Activated CD4-positive, alpha-beta T cell treated with anti-CD3 and anti-CD28 coated beads, Interleukin-2, amount 50 U/mL, for 48 hours (primary cell): ENCODE data around the gene ATG2B.
"Not testable (repeated sequence)": the region's sequence is repeated elsewhere in the genome, so short reads cannot be mapped to it uniquely, and the experiment has no call there.

Experiments used
- DNase-seq, 2 experiments: peaks; one replicate each; pipeline ENCODE4 v3.0.0-alpha.2; 2020

The ATG2B gene

DNA sequence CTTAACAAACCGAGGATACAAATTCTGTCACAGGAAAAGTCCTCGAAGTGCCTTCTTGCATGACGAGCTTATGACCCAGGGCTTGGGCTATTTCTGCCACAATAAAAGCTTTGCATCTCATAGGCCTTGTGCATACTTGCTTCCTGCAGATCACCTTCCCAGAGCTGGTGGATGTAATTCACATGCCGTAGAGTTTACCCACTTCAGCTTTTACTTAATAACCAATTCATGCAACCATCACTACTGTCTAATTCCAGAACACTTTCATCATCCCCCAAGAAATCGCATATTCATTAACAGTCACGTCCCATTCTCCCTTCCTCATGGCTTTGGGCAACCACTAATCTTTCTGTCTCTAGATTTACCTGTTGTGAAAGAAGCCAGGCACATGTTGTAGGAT lies 116.1 kb downstream of the ATG2B start:
- DNase-seq: no peak

DNA sequence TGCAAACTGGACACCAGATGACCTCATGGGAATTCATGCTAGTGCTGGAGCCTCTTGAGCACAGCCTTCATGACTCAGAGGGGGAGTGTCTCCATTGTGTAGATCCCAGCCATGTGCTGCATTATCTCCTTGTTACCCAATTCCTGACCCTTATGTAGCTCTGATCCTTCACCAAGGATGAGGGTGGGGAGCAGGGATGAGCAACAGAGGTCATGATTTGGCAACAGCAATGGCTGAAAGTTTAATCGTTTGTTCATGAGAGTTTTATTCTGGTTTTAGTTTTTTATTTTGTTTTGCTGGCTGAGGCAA lies 116.6 kb downstream of the ATG2B start:
- DNase-seq: no peak

DNA sequence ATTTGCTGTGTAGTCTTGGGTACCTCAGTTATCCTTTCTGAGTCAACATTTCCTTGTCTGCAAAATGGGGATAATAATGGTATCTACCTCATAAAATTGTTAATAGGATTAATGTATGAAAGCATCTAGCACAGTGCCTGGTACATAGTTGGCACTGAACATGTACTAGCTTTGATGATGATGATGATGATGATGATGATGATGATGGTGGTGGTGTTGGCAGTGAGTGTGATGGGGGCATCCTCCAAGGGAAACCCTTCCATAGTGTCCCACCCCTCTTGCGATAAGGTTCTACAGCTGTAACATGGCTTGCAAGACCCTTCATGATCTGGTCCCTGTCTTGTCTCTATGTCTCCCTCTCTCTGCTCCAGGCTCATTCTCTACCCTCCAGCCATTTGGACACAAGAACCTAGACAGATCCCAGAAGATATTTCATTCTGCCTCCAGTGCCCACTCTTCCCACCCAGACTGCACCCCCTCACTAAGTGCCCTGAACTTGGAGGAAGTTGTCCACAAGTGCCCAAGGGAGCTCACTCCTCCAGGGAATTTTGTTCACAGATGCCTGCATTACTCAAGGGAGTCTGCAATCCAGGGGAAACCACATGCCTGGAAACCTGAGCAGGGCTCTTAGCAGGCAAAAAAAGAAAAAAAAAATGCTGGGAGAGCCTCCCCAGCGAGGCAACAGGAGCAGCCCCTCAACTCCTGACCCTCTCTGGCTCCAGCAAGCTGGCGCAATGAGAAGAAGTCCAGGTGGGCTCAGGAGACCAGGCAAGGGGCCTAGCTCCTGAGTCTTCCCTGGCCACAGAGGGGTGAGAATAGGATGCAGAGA lies 117.2 kb downstream of the ATG2B start:
- no peak for DNase-seq

DNA sequence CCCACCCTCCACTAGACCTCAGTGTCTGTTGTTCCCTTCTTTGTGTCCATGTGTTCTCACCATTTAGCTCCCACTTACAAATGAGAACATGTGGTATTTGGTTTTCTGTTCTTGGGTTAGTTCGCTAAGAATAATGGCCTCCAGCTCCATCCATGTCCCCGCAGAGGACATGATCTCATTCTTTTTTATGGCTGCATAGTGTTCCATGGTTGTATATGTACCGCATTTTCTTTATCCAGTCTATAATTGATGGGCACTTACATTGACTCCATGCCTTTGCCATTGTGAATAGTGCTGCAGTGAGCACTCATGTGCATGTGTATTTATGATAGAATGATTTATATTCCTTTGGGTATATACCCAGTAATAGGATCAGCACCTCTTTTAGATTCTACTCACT lies 118.1 kb downstream of the ATG2B start:
- DNase-seq: not testable (repeated sequence)

DNA sequence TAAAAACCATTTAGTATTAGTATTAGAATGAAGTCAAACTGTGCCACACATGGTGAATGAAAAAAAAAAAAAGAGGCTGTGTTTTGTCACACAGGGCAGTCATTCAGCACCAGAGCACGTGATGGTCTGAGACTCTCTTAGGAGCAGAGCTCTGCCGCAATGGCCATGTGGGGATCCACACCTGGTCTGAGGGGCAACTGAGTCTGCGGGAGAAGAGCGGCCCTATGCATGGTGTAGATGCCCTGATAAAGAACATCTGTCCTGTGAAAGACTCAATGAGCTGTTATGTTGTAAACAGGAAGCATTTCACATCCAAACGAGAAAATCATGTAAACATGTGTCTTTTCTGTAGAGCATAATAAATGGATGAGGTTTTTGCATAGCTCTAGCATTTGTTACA lies 119.4 kb downstream of the ATG2B start:
- no peak for DNase-seq

DNA sequence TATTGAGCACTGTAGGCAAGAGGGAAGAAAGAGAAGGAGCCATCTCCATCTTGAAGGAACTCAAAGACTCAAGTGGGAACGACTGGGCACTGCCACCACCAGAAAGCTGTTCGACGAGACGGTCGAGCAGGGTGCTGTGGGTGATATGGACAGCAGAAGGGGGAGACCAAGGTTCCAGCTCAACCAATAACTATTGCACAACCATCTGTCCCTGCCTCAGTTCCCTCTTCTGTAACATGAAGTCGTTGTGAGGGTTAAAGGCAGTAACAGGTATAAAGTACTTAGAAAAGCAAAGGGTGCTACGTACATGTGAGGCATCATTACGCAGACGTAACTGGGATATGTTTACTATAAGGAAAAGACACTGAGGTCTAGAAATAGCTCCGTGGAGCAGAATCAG lies 121.0 kb downstream of the ATG2B start:
- DNase-seq: no peak

DNA sequence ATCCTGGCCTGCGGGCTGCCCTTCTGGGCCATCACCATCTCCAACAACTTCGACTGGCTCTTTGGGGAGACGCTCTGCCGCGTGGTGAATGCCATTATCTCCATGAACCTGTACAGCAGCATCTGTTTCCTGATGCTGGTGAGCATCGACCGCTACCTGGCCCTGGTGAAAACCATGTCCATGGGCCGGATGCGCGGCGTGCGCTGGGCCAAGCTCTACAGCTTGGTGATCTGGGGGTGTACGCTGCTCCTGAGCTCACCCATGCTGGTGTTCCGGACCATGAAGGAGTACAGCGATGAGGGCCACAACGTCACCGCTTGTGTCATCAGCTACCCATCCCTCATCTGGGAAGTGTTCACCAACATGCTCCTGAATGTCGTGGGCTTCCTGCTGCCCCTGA lies 122.5 kb downstream of the ATG2B start:
- DNase-seq: no peak

DNA sequence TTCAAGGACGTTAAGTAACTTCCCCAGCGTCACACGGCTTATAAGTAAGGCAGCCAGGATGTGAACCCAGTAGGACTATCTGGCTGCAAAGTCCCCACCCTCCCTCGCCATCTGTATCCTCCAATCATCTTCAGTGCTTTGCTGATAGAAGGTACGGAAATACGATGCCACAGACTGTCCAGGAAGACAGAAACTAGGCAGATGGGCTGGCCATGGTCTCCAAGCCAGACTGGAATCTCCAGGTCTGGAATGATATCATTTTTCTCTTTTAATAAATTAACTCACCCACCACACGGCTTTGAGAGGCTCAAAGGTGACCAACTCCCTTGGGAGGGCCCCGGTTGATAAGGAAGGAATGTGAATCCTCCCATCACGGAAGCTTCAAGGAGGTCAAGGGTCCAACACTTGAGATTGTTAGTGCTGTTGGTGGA lies 123.4 kb downstream of the ATG2B start:
- no peak for DNase-seq

DNA sequence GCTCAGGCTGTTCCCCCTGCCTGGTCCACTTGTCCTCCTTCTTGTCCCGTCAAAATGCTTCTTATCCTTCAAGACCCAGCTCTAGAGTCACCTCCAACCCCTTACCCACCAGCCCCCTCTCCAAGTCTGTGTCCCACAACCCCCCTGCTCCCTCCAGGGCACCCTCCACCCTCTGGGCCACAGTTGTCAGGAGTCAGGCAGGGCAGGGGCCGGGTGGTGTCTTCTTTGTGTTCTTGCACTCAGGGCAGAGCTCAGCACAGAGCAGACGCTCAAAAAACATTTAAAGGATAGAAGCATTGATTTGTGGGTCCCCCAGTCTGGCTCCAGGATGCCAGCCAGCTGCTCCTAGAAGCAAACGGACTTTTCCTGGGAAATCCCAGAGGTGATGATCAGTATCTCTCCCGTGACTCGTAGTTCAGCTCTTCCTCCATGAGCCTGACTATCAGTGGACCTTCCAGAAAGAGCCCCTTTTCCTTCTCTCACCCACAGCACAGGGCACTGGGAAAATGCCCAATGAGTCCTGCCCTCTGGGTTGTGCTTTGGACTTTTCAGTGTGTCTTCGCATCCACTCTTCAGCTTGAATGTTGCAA lies 124.4 kb downstream of the ATG2B start:
- no peak for DNase-seq

DNA sequence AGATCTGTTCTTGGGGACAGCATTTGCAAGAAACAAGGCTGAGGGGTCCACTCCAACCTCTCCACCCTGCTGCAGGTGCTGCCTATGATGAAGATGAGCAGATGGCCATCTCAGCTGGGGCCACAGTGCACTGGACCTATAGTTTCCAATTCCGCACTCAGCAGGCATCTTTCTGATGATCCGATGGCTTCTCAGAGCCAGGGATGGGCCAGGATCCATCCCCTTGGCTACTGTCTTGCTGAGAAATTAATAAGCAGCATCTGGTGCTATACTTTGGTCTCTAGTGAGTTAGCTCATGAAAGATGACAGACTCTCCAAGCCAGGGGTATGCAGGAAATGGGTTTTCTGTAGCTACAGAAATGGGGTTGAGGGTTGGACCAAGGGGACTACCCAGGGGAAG lies 125.5 kb downstream of the ATG2B start:
- no peak for DNase-seq

DNA sequence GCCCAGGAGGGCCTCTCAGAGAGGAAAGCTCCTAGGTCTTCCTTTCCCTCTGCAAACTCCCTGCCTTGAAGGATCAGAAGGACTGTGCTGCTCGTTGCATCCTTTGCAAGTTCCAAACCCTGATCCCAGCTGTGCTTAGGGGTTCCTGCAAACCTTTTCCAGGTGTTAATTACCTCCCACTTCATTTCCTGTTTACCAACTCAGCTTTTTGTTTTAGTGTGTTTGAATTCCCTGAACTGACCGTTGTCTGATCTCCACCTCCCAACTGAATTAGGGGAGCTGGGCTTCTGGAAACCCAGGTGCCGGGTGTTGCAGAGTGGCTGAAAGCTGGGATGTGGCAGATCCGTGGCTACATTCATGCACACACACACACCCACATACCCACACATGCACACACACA lies 127.7 kb downstream of the ATG2B start:
- DNase-seq: no peak

DNA sequence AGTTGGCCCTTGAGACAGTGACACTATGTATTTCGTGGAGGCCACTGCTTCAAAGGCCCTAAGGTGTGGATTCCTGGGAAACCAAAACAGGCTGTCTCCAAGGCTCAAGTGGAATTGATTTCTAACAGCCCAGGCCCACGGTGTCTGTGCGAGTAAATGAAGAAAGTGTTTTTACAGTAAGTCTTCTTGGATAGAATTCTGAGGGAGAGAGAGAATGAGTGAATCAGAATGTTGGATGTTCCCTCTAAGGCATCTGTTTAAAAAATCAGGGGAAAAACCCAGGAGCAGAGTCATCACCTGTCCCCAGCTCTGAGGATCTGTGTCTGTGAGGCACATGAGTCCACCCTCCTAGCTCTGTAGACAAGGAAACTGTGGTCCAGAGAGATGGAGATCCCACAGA lies 129.5 kb downstream of the ATG2B start:
- DNase-seq: no peak

DNA sequence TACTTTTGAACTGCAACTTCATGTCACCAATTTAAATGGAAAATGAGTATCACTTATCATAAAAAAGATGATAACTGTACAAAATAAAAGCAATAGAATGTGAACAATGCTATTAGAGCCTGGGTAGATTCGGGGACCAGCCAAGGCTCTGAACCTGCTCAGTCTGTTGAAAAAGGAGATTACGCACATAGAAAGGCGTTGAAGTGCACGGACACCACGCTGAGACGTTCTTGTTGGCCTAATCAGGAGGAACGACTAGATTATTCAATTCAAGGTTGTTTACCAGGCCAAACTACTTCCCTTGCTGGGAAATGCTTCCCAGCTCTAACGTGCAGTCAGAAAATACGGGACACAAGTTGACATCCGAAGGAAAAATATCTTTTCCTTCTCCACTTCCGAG lies 130.6 kb downstream of the ATG2B start:
- no peak for DNase-seq

DNA sequence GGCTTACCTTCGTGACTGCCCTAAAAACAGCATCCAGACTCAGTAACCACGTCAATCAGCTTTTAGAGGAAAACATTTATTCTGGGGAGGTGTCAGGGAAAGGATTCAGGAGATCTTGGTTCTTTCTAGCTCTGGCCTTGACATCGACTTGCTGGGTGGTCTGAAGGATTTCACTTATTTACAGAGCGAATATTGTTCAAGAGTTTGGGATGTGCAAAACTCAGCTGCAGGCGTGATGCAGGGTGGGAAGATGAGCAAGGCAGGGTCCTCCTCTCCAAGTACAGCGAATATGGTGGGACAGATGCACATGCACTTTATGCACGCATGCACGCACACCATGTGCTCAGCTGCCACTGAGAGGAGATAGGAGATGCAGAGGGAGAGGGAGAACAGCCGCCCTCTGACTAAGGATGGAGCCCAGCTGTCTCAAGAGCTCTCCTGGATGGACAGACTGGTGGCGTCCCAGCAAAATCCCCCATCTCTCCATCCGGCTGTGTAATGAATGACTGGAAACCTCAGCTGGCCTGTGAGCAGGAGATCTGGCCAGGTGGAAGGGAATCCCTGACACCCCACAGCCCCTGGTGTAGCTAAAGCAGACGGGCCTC lies 131.5 kb downstream of the ATG2B start:
- no peak for DNase-seq

DNA sequence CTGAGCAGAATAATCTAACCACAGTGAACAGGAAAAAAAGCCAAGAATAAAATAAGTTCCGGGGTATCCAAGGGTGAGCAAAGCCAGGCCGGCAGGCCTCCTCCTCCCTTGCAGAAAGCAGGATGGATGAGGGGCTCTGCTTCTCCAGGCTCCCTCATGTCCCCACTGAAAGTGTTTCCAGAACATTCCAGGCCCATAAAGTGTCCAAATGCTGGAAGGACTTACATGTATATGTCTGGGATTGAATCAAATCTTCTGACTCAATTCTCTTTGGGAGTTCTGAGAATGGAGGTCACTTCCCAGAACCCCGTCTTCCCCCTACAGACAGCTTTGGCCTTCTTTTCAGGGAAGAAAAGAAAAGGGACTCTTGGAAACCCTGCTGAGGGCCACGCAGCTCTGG lies 132.1 kb downstream of the ATG2B start:
- no peak for DNase-seq

DNA sequence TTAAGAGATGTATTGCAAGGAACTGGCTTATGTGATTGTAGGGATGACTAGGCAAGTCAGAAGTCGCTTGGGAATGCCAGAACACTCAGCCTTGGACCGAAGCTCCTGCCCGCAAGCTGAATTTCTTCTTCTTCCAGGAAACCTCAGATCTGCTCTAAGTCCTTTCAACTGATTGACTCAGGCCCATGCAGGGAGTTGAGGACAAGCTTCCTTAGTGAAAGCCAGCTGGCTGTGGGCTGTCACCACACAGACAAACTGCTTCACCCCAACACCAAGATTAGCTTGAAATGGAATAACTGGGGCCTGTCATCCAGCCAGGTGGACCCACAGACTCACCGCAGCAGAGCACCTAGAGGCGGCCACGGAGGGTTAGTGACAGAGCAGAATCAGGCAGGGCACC lies 133.8 kb downstream of the ATG2B start:
- no peak for DNase-seq
